ENCODE measurements around the gene C2orf15.
"Not testable (repeated sequence)": the region's sequence is repeated elsewhere in the genome, so short reads cannot be mapped to it uniquely, and the experiment has no call there.

The C2orf15 gene

DNA sequence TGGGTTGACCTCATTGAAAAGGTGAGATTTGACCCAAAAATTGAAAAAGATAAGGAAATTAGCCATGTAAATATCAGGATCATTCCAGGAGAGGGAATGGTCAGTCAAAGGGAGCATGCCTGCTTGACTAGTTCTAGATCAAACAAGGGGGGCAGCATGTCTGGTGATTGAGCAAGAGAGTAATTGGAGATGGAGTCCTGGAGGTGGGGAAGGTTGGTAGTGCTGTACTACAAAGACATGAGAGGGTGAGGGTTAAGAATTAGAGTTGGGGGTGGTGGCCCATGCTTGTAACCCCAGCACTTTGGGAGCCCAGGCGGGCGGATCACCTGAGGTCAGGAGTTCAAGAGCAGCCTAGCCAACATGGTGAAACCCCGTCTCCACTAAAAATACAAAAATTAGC is 41.5 kb downstream of the C2orf15 start:
- TF ChIP-seq, protein P1, sequence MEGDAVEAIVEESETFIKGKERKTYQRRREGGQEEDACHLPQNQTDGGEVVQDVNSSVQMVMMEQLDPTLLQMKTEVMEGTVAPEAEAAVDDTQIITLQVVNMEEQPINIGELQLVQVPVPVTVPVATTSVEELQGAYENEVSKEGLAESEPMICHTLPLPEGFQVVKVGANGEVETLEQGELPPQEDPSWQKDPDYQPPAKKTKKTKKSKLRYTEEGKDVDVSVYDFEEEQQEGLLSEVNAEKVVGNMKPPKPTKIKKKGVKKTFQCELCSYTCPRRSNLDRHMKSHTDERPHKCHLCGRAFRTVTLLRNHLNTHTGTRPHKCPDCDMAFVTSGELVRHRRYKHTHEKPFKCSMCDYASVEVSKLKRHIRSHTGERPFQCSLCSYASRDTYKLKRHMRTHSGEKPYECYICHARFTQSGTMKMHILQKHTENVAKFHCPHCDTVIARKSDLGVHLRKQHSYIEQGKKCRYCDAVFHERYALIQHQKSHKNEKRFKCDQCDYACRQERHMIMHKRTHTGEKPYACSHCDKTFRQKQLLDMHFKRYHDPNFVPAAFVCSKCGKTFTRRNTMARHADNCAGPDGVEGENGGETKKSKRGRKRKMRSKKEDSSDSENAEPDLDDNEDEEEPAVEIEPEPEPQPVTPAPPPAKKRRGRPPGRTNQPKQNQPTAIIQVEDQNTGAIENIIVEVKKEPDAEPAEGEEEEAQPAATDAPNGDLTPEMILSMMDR (conservative IDR thresholded peaks at IDR 0.05; ENCODE audit: control insufficient read depth, insufficient read depth, low read depth, low read length), result no peak
- peak; percentile 10 for DNase-seq (ENCODE audit: low read depth)
- H3K4me3 ChIP-seq (ENCODE audit: control insufficient read depth, low read depth, low read length), result no peak overlapping the region

DNA sequence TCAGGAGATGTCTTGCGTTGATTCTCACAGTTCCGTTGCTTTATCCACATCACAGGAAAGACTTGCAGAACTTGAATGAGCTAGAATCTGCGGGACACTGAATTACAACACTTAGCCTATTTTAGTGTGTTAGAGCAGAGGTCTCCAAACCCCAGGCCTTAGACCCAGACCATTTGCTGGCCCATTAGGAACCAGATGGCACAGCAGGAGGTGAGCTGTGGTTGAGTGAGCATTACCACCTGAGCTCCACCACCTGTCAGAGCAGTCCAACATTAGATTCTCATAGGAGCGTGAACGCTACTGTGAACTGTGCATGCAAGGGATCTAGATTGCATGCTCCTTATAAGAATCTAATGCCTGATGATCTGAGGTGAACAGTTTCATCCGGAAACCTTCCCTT is 43.3 kb downstream of the C2orf15 start:
- no peak overlapping the region for H3K4me3 ChIP-seq (ENCODE audit: control insufficient read depth, low read depth, low read length)
- DNase-seq (ENCODE audit: low read depth), result no peak
- TF ChIP-seq, protein P1 (conservative IDR thresholded peaks at IDR 0.05; ENCODE audit: control insufficient read depth, insufficient read depth, low read depth, low read length), result no peak

DNA sequence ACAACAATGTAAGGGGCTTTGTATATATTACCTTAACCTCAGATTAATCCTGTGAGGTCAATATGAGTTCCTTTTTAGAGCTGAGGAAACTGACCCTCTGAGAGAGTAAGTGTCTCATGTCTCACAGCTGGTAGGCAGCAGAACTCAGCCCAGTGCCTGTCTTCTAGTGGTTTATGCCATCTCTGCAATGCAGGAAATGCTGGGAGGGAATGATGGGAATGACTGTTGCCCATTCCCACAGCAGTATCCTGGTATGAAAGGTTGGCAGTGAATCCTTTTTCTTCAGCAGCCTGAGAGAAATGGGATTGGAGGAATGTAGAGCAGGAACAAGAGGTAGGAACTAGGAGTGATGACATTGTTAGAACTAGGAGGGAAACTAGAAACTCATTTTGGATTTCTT is 45.5 kb downstream of the C2orf15 start:
- TF ChIP-seq, protein P1 (conservative IDR thresholded peaks at IDR 0.05; ENCODE audit: control insufficient read depth, insufficient read depth, low read depth, low read length), result no peak
- H3K4me3 ChIP-seq (ENCODE audit: control insufficient read depth, low read depth, low read length), result no peak overlapping the region
- DNase-seq (ENCODE audit: low read depth), result no peak

DNA sequence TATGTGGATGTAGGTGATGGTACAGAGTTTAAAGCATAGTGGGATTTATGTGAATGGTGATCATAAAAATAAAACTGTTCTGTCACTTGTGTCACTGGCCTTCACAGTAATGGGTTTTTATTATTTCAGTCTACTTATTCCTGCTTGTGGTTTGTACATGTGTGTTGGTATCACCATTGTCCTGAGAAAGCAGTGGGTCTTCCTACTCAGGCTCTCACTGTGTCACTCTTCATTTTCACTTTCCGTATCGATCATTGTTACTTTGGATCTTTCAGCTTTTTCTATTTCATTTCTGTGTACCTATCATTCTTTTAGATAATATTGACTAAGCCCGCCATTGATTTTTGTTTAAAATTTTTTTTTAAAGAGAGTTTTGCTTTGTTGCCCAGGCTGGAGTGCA is 46.9 kb downstream of the C2orf15 start:
- TF ChIP-seq, protein P1 (conservative IDR thresholded peaks at IDR 0.05; ENCODE audit: control insufficient read depth, insufficient read depth, low read depth, low read length), result no peak
- DNase-seq (ENCODE audit: low read depth), result no peak
- H3K4me3 ChIP-seq (ENCODE audit: control insufficient read depth, low read depth, low read length), result no peak overlapping the region

DNA sequence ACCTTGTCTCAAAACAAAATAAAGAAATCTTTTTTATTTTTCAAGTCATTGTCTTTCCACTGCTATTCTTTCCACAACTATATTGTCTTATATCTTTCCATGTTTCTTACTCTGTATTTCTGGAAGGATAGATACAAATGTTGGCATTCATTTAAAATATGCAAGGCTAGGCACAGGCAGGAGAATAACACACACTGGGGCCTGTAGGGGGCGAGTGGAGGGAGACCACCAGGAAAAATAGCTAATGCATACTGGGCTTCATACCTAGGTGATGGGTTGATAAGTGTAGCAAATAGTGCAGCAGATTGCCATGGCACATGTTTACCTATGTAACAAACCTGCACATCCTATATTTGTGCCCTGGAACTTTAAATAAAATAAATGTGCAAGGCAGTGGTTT is 49.0 kb downstream of the C2orf15 start:
- no peak overlapping the region for H3K4me3 ChIP-seq (ENCODE audit: control insufficient read depth, low read depth, low read length)
- TF ChIP-seq, protein P1 (conservative IDR thresholded peaks at IDR 0.05; ENCODE audit: control insufficient read depth, insufficient read depth, low read depth, low read length), result peak; percentile 1
- DNase-seq (ENCODE audit: low read depth), result no peak

DNA sequence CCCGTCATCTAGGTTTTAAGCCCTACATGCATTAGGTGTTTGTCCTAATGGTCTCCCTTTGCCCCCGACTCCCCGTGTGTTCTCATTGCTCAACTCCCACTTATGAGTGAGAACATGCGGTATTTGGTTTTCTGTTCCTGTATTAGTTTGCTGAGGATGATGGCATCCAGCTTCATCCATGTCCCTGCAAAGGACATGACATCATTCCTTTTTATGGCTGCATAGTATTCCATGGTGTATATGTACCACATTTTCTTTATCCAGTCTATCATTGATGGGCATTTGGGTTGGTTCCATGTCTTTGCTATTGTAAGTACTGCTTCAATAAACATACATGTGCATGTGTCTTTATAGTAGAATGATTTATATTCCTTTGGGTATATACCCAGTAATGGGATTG is 50.9 kb downstream of the C2orf15 start:
- H3K4me3 ChIP-seq (ENCODE audit: control insufficient read depth, low read depth, low read length); DNase-seq (ENCODE audit: low read depth): not testable (repeated sequence)

DNA sequence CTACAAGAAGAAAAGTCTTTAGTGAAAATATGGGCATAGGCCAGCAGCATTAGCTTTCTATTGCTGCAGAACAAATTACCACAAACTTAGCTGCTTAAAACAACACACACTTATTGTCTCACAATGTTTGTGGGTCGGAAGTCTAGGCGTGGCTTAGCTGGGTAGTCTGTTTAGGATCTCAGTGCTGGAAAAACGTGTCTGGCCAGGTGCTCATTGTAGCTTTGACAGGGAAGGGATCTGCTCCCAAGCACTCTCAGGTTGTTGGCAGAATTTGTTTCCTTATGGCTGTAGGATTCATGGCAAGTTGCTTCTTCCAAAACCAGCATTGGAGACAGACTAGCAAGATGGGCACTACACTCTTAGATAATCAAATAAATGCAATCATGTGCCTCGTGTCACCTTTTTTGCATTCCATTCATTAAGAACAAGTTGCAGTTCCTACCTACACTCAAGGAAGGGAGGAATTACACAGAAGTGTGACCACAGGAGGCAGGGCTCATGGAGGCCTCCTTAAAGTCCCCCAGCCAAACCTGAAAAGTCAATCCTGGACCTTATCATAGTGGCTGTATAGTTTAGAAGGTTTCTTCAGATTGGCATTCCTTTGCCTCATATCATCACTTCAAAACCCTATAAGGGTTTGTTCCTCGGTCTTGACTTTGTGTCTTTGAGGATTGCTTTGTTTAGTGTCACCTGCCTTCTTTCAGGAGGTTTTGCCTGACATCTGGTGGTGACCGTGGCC is 56.8 kb downstream of the C2orf15 start:
- TF ChIP-seq, protein P1 (conservative IDR thresholded peaks at IDR 0.05; ENCODE audit: control insufficient read depth, insufficient read depth, low read depth, low read length), result no peak
- H3K4me3 ChIP-seq (ENCODE audit: control insufficient read depth, low read depth, low read length), result no peak overlapping the region
- DNase-seq (ENCODE audit: low read depth), result no peak
